Measurements from ENCODE around the gene SHISAL1. TPM values are rescaled to one million over a fixed set of nuclear protein-coding genes. Genes with fewer than 3 reads are reported as not detected.

The SHISAL1 gene
- total RNA-seq, 1 donor from 2014 or later: 0.58 TPM

GRCh38 chr22:44207173-44207980 is 105.4 kb downstream of the SHISAL1 start:
- TF ChIP-seq CTCF (IDR thresholded peaks at IDR 0.05; ENCODE audit: unreplicated experiment): no peak

DNA sequence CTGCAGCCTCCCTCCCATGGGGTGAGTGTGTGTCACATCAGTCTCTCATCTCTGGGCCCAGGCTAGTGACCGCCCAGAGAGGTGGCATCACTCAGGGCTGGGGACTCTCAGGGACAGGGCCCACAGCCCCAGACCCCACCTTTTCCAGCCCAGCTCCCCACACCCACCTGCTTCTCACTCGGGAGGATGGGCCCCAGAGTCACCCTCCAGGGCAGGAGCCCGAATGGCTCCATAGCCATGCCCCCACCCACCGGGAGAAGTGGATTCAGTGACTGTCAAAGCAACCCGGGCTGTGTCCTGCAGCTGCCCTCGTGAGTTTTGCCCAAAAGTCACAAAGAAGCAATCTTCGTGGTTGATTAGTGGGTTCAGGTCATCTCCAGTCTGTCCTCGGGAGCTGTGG is 106.1 kb downstream of the SHISAL1 start:
- peaks cover 13% of the 10 kb centered on the region for H3K4me1 Mint-ChIP-seq
- TF ChIP-seq CTCF (IDR thresholded peaks at IDR 0.05; ENCODE audit: unreplicated experiment): no peak
- peaks cover 39% of the 10 kb centered on the region for H3K27me3 Mint-ChIP-seq (ENCODE audit: low read depth)
- DNase-seq (ENCODE audit: low spot score in 2 of 2, unreplicated experiment in 2 of 2): no peak
- H3K9me3 Mint-ChIP-seq: peaks cover 16% of the 10 kb centered on the region
- H3K36me3 Mint-ChIP-seq: peaks cover 1% of the 10 kb centered on the region
- no peak overlapping the region for H3K4me3 Mint-ChIP-seq
- H3K27ac Mint-ChIP-seq: no peak overlapping the region

More at GRCh38 chr22:44207173-44207980, 105.4 kb downstream of the SHISAL1 start:
- Mint-ChIP-seq H3K9me3 (peaks cover 16% of the 10 kb centered on the region), H3K4me3 (no peak overlapping the region), H3K27me3 (ENCODE audit: low read depth) (peaks cover 43% of the 10 kb centered on the region), H3K36me3 (peaks cover 1% of the 10 kb centered on the region), H3K4me1 (peaks cover 6% of the 10 kb centered on the region), H3K27ac (no peak overlapping the region)
- no peak for DNase-seq (ENCODE audit: low spot score in 2 of 2, unreplicated experiment in 2 of 2)

DNA sequence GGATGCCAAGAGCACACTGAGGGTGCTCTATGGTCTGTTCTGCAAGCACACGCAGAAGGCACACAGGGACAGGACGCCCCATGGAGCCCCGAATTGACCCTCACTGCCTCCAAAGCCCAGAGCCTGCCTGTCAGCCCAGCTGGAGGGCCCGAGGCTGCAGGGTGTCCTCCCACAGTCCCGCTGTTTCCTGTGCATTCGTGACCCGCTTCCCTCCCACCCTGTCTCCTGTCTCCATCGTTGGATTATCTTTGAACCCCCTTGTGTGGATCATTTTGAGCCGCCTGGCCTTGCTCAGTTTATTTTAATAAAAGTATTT is 106.5 kb downstream of the SHISAL1 start:
- no peak for TF ChIP-seq CTCF (IDR thresholded peaks at IDR 0.05; ENCODE audit: unreplicated experiment)
- Mint-ChIP-seq H3K4me3 (no peak overlapping the region), H3K4me1 (peaks cover 13% of the 10 kb centered on the region), H3K9me3 (peaks cover 16% of the 10 kb centered on the region), H3K27ac (no peak overlapping the region), H3K27me3 (ENCODE audit: low read depth) (peaks cover 35% of the 10 kb centered on the region), H3K36me3 (peaks cover 1% of the 10 kb centered on the region)
- DNase-seq (ENCODE audit: low spot score in 2 of 2, unreplicated experiment in 2 of 2): no peak

DNA sequence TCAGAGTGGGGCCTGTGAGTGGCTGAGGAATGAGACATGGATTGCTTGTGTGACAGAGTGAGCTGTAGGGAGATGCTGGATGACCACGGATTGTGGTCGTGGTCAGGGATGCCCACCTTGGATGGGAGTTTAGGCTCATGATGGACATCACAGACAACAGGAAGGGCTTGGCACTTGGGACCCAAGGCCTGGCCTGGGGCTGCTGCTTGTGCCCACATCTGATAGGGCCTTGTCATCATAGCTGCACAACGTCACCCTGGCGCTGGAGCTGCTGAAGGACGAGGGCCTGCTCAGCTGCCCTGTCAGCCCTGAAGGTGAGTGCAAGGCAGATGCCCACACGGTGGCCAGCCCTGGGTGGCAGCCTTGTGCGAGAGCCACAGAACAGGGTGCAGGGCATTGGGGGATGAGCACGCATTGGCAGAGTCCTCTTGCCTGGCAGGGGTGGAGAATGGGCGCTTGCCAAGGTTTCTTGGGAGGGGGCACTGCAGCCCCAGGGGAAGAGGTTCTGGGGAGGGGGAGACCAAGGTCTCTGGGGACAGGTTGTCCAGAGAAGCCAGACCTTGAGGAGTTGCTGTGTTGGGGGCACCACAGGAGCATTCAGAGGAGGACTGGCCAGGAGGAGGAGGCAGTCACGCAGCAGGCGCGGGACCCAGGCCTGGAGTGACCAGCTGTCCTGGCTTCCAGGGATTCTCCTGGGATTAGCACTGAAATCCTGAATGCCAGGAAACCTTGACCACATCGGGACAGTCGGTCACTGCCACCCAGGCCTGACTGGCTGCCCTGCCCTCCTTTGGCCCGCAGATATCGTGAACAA is 107.0 kb downstream of the SHISAL1 start:
- Mint-ChIP-seq H3K27ac (no peak overlapping the region), H3K4me1 (peaks cover 13% of the 10 kb centered on the region), H3K36me3 (peaks cover 1% of the 10 kb centered on the region), H3K9me3 (peaks cover 16% of the 10 kb centered on the region), H3K27me3 (ENCODE audit: low read depth) (peaks cover 33% of the 10 kb centered on the region), H3K4me3 (no peak overlapping the region)
- no peak for TF ChIP-seq CTCF (IDR thresholded peaks at IDR 0.05; ENCODE audit: unreplicated experiment)
- no peak for DNase-seq (ENCODE audit: low spot score in 2 of 2, unreplicated experiment in 2 of 2)

GRCh38 chr22:44204739-44205515 is 107.8 kb downstream of the SHISAL1 start:
- Mint-ChIP-seq H3K4me3 (no peak overlapping the region), H3K9me3 (peaks cover 12% of the 10 kb centered on the region), H3K27ac (no peak overlapping the region), H3K4me1 (peaks cover 13% of the 10 kb centered on the region), H3K36me3 (peaks cover 1% of the 10 kb centered on the region), H3K27me3 (ENCODE audit: low read depth) (peaks cover 31% of the 10 kb centered on the region)
- TF ChIP-seq CTCF (IDR thresholded peaks at IDR 0.05; ENCODE audit: unreplicated experiment): no peak
- DNase-seq (ENCODE audit: low spot score in 2 of 2, unreplicated experiment in 2 of 2): no peak

Measured in mesothelial cell of epicardium (in vitro differentiated cells).